OCI-M2 (cell line): ENCODE data around the gene LGALS7.
"Not testable (repeated sequence)": the region's sequence is repeated elsewhere in the genome, so short reads cannot be mapped to it uniquely, and the experiment has no call there.

Experiments used
- DNase-seq: peaks from one replicate; lab custom pipeline; 2025; ENCODE audit not compliant: unreplicated experiment; lab: John Stamatoyannopoulos, UW

Gene LGALS7

DNA sequence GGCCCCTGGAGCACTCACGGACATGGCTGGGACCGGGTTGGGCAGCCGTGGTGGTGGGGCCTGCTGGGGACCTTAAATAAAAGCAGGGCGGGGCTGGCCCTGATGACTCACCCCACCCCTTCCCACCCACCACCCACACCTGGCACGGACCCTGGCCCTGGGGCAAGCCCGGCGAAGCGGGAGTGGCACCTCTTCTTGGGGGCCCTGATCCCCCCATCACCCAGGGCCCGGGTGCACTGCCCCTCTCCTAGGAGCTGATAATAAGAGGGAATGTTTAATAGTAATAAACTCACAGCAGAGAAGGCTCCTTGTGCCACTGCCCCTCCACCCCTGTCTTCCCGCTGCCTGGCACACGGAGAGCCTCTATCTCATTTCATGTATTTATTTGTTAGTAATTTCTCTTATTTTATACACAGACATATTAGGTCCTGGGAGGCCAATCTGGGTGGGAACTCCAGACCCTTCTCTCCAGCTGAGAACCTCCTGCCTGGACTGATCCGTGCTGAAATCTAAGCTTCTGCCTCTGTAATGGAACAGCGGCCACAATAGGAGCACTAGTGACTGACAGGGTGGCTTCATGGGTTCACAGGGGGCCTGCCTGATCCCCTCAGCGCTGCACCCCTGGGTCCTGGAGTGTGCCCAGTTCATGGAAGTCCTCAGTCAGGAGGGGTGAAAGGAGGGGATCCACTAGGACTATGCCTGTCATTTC, at the start of gene LGALS7:
Gene LGALS7 (minus strand): TSS at position 49 of the 709 bp plus-strand sequence. CDS start 25 bp downstream, at position 24.
- no peak for DNase-seq

DNA sequence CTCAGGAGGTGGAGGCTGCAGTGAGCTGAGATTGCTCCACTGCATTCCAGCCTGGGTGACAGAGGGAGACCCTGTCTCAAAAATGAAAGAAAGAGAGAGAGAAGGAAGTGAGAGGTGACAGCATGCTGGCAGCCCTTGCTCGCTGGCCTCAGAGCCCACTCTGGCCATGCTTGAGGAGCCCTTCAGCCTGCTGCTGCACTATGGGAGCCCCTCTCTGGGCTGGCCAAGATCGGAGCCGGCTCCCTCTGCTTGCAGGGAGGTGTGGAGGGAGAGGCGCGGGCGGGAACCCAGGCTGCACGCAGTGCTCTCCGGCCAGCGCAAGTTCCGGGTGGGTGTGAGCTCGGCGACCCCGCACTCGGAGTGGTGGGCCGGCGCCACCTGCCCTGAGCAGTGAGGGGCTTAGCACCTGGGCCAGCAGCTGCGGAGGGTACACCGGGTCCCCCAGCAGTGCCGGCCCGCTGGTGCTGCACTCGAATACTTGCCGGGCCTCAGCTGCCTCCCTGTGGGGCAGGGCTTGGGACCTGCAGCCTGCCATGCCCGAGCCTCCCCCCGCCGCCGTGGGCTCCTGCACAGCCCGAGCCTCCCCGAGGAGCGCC, 48.0 kb upstream of the LGALS7 start:
- DNase-seq, result not testable (repeated sequence)

DNA sequence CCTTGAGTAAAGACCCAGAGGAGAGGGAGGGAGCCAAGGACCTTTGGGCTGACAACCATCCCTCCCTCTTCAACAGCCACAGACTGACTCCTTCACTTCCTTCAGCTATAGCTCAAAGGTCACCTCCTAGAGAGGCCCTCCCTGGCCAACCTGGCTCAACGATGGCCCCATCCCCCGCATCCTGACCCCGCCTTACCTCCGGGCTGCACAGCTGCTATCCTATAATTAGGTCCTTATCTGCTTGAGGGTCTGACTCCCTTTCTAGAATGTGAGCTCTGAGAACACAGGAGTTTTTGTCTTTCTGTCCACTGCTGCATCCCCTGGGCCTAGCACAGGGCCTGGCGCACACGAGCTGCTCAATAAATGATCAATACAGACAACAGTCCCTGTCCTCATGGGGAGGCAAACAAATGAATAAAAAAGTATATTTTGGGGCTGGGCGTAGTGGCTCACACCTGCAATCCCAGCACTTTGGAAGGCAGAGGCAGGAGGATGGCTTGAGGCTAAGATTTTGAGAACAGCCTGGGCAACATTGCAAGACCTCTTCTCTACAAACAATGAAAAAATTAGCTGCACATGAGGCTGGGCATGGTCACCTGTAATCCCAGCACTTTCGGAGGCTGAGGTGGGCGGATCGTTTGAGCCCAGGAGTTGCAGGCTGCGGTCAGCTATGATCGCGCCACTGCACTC, 46.1 kb upstream of the LGALS7 start:
- DNase-seq, result no peak

DNA sequence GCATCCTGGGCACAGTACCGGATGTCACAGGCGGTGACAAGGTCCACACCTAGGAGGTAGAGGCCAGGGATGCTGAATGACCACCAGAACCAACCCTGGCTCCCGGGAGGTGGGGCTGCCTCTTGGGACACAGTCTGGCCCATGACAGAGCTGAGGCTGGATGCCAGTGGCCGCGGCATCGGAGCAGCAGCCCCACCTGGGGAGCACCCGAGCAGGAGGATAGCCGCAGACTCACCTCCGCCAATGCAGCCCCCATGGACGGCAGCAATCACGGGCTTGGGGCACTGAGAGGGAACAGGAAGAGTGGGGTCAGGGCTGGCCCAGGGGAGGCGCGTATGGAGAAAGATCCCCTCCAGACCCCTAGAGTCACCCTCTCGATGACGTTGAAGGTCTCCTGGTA, 43.8 kb upstream of the LGALS7 start:
- no peak for DNase-seq

DNA sequence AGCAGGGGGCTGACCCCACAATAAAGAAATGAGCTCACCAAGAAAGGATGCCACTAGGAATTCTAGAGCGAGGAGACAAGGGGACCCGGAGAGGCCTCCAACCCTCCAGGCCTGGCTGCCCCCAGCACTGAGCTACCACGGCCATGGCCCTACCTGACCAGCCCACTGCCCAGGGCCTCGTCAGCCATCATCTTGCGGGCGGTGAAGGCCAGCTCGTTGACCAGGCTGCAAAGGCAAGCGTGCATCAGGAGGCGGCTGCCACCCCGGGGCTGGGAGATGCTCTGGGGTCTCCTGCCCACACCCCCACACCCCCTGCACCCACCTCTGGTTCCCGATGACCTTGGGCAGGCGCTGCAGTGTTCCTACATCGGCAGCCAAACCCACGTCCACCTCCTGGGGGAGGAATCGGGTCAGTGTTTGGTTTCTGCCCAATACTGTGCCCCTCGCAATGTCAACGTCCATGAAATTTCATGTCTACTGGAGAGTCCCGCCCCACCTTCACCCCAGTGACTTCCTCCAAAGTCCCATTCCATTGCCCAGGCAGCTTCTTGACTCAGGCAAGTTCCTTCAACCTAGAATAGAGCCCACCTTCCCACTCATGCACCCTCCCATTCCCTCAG, 42.9 kb upstream of the LGALS7 start:
- DNase-seq, result no peak

DNA sequence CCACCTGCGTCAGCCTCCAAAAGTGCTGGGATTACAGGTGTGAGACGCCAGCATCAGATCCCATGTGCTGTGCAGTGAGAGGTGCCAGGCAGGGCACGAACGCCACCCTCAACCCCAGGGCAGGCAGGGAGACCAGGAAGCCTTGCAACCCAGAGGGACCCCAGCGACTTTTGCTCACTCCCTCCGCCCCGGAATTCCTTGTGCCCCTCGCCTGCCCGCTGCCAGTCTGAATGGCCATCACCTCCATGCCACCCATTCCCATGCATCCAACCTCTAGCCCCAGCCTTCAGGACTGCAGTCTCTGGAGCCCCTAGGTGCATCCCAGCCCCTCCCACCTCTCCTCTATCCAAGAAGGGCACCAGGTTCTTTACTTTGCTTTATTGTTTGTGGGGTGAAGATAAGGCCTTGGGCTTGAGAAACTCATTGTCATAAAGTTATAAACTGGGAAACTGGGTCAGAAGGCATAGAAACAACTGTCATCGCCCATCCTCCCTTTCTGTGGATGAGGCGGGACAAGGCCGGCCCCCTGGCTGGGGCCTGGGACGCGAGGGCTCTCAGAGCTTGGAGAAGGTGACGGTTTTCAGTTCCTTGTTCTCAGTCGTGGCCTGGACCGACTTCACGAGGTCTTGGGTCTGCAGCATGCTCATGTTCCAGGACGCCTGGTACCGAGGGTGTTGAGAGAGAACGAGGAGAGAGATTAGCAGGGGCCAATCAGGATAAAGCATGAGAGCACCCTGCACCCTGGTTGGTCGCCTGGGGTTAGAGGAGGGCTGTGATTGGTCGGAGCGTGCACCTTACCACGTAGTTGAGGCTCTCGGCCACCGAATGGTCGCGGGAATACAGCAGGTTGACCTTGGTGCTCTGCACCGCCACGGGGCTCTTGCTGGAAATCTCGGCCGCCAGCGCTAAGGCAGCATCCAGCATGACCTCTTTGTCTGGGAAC, 42.0 kb upstream of the LGALS7 start:
- no peak for DNase-seq

DNA sequence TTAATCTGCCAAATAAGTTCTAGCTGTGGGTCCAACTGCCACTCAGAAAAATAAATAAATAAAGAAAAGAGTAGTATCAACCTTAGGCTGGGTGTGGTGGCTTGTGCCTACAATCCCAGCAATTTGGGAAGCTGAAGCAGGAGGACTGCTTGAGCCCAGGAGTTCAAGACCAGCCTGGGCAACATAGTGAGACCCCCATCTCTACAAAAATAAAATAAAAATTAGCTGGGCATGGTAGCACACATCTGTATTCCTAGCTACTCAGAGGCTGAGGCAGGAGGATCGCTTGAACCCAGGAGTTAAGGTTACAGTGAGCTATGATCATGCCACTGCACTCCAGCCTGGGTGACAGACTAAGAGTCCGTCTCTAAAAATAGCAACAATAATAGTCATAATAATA, 40.6 kb upstream of the LGALS7 start:
- not testable (repeated sequence) for DNase-seq

DNA sequence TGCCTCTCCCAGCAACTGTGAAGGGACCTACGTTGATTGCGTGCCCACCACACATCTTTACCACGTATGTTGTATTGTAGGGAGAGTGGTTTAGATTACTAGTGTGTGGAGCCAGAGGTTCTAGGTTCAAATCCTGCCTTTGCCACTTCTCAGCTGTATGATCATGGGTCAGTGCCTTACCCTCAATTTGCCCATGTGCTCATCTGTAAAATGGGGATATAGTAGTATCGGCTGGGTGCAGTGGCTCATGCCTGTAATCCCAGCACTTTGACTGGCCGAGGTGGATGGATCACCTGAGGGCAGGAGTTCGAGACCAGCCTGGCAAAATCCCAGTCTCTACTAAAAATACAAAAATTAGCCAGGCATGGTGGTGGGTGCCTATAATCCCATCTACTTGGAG, 40.0 kb upstream of the LGALS7 start:
- no peak for DNase-seq

DNA sequence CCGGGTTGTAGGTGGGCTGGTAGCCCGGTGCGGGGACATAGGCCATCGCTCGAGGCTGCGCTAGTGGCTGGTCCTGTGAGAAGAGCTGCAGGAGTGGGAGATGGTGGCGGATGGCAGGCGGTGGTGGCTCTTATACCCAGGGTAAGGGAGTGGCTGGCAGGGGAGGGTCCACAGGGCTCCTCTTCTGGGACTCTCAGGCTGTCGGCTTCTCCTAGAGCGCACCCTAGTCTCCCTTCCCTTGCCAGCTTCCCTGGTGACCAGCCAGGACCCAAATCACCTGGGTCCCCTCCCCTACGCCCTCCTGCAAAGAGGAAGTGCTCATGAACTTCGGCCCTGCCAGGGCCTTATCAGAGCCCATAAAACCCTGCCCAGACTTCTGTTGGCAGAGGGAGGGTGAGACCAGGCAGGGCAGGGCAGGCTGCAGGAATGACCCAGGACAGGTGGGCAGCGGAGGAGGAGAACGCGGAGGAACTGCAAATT, 39.6 kb upstream of the LGALS7 start, which contains the start of gene LGALS4:
Gene LGALS4 (minus strand): TSS at position 105 of the 480 bp plus-strand sequence. CDS start 59 bp downstream, at position 46.
- no peak for DNase-seq

DNA sequence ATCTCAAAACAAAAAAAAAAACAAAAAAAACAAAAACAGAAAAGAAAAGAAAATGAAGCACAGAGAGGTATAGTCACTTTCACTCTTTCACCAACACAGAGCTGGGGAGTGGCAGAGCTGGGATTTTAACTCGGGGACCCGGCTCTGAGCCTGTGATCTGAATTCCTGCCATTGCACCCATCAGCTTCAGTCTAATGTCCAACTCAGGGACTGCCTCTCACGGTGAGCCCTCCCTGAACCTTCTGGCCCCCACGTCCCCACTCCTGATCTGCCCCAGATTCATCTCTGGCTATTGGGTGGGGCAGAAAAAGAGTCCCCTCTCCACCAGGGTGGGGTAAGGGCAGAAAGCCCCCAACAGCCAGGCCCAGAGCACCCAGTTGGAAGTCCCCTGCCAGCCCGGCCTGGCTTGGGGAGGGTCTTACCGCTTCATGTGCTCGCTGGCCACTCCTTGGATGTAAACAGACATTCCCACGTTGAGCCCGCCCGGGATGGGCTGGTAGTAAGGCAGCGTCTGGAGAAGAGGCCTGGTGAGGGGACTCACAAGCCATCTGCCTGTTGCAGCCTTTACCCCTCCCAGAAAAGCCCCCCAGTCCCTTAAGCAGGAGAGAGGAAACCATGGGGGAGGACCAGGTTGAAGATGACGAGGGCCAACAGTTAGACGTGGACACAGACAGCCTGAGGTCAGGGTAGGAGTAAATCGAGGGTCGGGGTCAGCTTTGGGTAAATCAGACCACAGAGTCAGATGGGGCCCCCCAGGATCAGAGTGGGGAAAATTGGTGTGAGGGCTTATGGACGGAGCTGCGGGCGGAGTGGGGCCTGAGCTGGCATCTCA, 38.9 kb upstream of the LGALS7 start:
- no peak for DNase-seq

DNA sequence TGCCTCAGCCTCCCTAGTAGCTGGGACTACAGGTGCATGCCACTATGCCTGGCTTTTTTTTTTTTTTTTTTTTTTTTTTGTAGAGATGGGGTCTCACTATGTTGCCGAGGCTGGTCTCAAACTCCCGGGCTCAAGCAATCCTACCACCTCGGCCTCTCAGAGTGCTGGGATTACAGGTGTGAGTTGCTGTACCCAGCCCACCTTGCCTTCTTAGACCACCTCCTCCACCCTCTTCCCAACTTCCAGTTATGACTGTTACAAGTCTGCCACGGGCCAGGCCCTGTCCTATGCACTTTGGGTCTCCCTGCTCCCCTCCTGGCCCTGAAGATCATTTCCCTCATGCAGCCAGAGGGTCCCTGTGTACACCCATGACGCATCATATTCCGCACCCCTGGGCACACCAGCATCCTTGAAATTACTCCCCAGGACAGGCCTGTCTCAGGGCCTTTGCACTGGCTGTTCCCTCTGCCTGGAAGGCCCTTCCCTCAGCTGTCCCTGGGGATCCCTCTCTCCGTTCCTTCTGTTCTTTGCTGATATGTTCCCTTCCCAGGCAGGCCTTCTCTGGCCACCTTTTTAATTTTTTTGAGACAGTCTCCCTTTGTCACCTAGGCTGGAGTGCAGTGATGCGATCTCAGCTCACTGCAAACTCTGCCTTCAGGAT, 36.4 kb upstream of the LGALS7 start:
- DNase-seq, result no peak

DNA sequence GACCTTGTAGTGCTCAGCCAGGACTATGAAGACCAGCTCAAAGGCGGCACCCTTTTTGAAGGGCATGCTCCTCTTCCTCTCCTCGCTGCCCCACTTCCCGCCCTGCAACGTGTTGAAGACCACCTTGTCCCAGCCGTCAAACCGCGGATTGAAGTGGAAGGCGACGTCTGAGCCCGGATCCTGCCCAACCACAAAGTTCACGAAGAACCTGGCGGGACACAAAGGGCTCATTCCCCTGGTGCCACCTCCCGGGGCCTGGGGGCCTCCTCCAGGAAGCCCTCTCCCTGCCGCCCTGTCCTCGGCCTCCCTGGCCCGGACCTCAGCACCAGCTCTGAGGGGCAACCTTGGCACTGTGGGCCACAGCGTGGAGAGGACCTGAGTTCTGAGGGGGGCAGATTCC, 35.4 kb upstream of the LGALS7 start:
- no peak for DNase-seq

DNA sequence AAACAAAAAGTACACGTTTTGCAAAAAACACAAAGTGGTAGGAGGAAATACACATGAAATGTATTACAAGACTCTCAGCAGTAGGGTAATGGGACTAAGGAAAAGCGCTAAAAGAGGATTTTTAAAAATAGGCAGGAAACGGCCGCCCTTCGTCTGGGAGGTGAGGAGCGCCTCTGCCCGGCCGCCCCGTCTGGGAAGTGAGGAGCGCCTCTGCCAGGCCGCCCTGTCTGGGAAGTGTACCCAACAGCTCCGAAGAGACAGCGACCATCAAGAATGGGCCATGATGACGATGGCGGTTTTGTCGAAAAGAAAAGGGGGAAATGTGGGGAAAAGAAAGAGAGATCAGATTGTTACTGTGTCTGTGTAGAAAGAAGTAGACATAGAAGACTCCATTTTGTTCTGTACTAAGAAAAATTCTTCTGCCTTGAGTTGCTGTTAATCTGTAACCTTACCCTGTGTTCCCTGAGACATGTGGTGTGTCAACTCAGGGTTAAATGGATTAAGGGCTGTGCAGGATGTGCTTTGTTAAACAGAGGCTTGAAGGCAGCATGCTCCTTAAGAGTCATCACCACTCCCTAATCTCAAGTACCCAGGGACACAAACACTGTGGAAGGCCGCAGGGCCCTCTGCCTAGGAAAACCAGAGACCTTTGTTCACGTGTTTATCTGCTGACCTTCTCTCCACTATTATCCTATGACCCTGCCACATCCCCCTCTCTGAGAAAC, 34.2 kb upstream of the LGALS7 start:
- not testable (repeated sequence) for DNase-seq

DNA sequence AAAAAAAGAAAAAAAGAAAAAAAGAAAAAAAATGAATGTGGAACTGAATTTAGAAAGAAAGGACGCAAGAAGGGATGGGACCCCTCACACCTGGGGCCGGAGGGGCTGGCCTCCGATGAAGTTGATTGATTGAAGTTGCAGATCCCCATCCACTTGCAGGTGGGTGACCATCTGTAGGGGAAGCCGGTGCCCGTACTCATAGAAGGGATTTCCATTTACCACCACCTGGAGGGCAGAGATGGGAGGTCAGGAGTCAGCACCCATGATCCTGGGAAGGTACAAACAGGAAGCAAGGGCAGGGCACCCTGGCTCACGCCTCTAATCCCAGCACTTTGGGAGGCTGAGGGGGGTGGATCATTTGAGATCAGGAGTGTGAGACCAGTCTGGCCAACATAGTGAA, 33.1 kb upstream of the LGALS7 start:
- no peak for DNase-seq

DNA sequence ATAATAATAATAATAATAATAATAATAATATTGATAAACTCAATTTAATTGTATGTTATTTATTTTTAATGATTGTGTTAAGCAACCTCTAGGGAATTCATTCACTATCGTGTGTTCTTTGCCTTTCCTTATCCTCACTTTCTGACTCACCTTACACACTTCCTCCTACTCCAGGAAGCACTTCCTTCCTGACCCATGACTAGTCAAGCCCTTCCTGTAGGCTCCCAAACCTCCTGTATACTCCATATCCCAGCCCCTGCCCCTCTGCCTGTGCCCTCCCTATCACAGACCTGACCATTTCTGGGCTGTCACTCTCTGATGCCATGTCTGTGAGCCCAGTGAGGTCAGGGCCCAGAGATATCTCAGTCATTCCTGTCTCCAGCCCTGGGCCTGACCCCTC, 31.9 kb upstream of the LGALS7 start:
- DNase-seq, result no peak

DNA sequence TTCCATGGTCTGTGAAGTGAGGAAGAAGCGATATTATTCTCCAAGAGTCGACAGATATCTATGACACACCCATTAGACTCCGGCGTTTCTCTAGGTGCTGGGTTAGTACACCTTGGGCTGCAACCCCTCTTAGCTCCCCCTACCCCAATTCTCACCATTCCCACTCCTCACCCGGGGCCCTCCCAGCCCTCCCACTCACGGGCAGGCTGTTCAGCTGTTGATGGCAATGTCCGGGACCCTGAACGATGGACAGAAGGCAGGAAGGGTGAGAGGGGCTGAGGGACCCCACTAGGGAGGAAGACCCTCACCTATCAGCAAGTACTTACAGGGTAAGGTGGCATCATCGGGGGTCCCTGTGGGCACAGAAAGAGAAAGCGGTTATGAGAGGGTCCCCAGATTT, 30.2 kb upstream of the LGALS7 start:
- DNase-seq, result no peak

DNA sequence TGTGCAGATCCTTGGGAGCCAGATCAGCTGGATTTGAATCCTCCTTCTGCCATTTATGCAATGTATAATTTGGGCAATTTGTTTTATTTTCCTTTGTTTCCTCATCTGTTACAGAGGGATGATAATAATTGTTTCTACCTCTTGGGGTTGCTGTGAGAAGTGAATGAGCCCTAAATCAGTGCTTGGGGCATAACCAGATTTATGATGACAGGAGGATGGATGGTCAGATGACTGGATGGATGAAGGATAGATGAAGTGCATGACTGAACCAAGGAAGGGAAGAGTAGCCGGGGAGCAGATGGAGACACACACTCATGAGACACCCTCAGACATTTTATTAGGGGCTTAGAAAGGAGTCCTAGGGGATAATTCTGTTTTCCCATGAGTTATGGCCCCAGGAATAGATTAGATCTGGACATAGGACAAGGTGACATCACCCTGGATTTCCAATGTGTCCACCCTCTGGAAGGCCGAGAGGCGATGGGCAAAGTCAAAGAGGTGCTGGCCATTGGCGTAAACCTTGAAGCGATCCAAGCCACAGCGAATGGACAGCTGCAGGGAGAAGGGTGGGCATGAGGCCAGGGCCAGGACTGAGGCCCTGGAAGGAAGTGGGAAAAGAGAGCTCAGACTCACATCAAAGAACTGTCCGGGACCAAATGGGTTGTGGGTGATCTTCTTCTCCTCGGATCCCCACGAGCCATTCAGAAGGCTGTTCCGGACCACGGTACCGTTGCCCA, 28.2 kb upstream of the LGALS7 start:
- DNase-seq, result no peak
